HG03342 (cell line): ENCODE results near the gene TEX35.
"Not testable (repeated sequence)": the region's sequence is repeated elsewhere in the genome, so short reads cannot be mapped to it uniquely, and the experiment has no call there.

ENCODE experiments used
- ATAC-seq: cut with Tn5 transposase; IDR thresholded peaks from one replicate; pipeline ENCODE4 v1.9.1; 2021; ENCODE audit warnings: mild to moderate bottlenecking, moderate library complexity; ENCODE audit not compliant: unreplicated experiment

TEX35 gene

GRCh38 chr1:178494569-178494971, 18.3 kb upstream of the TEX35 start:
- no peak for ATAC-seq

GRCh38 chr1:178495158-178495557, 17.8 kb upstream of the TEX35 start:
- ATAC-seq, result no peak

DNA sequence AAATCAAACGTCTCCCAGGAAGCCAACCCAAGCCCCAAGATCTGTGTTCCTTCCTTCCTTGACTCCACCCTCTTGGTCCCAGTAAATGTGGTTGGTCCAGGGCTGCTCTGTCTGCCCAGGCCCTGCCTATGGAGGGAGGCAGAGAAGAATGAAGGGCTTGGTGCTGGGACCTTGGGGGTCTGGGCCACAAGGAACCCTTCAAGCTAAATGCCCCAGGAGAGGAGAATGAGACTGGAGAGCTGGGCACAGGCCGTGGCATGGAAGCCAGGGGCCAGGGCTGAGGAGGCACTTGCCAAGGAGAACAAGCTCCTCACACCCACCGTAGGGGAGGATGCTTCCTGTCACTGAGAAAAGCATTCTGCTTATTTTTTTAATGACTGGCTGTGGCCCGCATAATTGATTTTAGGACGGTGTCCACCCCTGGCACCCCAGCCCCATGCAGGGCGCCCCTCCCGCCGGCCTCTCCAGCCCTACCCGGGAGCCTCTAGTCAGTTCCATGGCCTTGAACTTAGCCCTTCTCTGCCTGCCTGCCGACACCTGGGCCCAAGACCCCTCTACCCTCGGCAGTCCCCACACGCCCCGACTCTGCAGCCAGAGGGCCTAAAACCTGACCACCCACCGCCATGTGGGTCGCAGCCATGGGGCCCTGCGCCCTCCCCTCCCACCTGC, 17.0 kb upstream of the TEX35 start:
- no peak for ATAC-seq

DNA sequence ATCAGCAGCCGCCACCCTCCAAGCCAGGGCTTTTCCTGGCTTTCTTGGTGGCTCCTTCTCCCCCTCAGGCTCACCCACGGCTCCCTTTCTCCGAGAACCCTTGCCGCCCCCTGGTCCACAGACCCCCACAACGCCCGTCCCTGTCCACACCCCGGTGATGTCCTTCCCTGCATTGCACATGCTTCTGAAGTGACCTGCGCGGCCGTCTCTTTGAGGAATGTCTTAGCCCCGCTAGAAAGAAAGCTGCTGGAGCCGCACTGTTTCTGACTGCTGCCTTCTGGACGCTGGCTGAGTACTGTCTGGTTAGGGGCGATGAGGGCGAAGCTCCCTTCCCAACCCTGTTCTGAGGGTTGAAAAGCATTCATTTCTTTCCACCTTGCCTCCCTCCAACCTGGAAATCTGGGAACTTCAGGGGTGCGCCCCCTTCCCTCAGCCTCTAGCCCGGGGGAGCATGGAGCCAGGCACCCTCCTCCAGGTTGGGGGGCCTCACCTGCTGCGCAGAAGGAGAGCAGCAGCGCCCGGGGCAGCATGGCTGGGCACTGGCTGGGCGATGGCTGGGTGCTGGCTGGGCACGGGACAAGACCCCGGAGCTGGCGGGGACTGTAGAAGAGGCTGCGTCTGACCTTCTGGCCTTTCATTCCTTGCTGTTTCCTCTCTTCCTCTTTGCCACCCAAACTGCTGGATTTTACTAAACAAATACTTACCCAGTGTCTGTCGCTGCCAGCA, 16.3 kb upstream of the TEX35 start, which contains the start of gene CLEC20A:
Gene CLEC20A (minus strand): TSS at position 555 of the 726 bp plus-strand sequence. CDS start 25 bp downstream, at position 530.
- no peak for ATAC-seq

- no peak for ATAC-seq
Observed at GRCh38 chr1:178497903-178498478, 14.9 kb upstream of the TEX35 start.

GRCh38 chr1:178498896-178499675, 13.8 kb upstream of the TEX35 start:
- no peak for ATAC-seq

GRCh38 chr1:178500091-178500770, 12.7 kb upstream of the TEX35 start:
- ATAC-seq, result no peak

- ATAC-seq, result no peak
Observed at GRCh38 chr1:178500936-178501554, 11.9 kb upstream of the TEX35 start.

- peak; percentile 87 for ATAC-seq
Observed at GRCh38 chr1:178501705-178502329, 11.1 kb upstream of the TEX35 start.

- ATAC-seq, result no peak
Observed at GRCh38 chr1:178502330-178502714, 10.6 kb upstream of the TEX35 start.

GRCh38 chr1:178502856-178503255, 10.1 kb upstream of the TEX35 start:
- ATAC-seq, result no peak

- ATAC-seq, result not testable (repeated sequence)
Observed at GRCh38 chr1:178503316-178503715, 9.6 kb upstream of the TEX35 start.

- no peak for ATAC-seq
Observed at GRCh38 chr1:178503849-178504248, 9.1 kb upstream of the TEX35 start.

DNA sequence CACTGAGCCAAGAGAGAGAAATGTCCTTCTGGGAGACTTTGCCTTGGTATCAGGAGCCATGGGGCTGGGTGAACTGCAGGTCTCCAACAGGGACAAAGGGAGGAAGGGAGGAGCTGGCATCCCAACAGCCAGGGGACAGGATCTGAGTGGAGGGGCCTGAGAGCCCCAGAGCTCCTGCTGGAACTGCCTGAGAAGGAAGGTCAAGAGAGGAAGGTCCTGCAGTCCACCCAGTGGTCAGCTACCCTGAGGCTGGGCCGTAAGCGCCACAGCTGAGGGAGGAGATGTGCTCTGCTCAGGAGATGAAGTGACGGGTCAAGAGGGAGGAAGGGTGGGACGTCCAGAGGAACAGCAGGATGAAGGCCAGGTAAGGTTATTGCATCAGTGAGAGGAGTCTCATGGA, 8.6 kb upstream of the TEX35 start:
- ATAC-seq, result no peak

GRCh38 chr1:178506177-178506576, 6.7 kb upstream of the TEX35 start:
- no peak for ATAC-seq

DNA sequence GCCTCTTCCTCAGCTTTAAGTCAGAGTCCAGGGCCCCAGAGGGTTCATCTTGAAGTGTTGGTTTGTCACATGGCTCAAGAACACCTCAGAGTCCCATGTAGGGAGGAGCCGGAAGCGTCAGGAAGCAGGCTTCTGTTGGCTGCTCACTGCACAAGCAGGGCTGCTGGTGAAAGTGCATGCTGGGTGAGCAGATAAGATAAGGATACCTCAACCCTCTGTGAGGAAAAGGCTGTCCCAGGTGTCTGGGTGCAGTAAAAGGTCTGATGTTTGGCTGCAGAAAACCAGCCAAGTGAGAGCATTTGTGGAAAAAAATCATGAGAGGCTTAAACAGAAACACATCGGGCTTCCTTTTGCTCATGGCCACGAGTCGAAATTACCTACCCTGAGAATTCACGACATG, 6.2 kb upstream of the TEX35 start:
- ATAC-seq, result no peak

- ATAC-seq, result no peak
Observed at GRCh38 chr1:178509414-178510007, 3.4 kb upstream of the TEX35 start.

- no peak for ATAC-seq
Observed at GRCh38 chr1:178510155-178510554, 2.8 kb upstream of the TEX35 start.

DNA sequence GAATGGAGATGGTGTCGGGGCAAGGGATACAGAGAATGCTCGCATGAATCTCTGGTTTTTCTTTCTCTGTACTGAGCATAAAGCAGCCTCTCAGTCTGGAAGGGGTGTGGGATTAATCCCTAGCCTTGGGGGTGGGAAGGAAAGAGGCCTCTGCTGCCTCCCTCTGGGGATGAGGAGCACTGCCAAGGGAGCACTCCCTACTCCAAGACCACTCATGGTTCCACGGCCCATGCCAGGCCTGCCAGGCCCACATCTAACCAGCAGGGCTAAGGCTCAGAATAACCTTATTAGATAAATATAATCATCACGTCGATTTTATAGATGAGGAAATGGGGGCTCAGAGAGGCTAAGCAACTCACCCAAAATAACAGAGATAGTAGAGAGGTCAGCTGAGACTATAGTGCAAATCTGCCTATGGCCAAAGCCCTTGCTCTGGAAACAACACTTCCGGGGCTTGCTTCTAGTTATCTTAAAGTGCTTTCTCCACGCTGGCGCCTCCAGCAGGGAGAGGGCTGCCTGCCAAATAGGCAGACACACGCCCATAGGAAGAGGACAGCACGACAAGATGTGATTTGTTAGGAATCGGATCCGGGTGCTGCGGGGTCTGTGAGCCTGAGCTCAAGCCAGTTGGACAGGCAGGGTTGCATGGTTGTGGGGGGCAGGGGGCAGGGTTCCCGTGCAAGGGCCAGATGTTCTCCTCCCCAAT, 522 bp downstream of the TEX35 start:
- ATAC-seq, result no peak
